ENCODE measurements around the gene PYDC1. TPM values are rescaled to one million over a fixed set of nuclear protein-coding genes. Genes with fewer than 3 reads are reported as not detected.

The PYDC1 gene
- total and polyA plus RNA-seq, 2 of the 13 experiments (the other 11 are each of a cell fraction or from before 2014, with no cell fraction given) = not detected

- TF ChIP-seq ARID5B (CRISPR knock-in tag; IDR thresholded peaks at IDR 0.05) (no peak), MTA3 (CRISPR knock-in tag; IDR thresholded peaks at IDR 0.05) (no peak), FOSL2 (CRISPR knock-in tag; IDR thresholded peaks at IDR 0.05) (peak; percentile 58), KMT2A (CRISPR knock-in tag; IDR thresholded peaks at IDR 0.05) (no peak; the same call in none of the 2 replicates), GPN1 (CRISPR knock-in tag; IDR thresholded peaks at IDR 0.05; ENCODE audit: borderline replicate concordance) (peak; percentile 95), ELF1 (CRISPR knock-in tag; IDR thresholded peaks at IDR 0.05) (peak; percentile 77), ZNF746 (CRISPR knock-in tag; IDR thresholded peaks at IDR 0.05) (peak; percentile 86), KDM2A (CRISPR knock-in tag; IDR thresholded peaks at IDR 0.05; ENCODE audit: borderline replicate concordance, low read depth) (peak; percentile 69; the same call in 1 of the 2 replicates), ZNF407 (CRISPR knock-in tag; IDR thresholded peaks at IDR 0.05; ENCODE audit: not compliant biosample characterization) (peak; percentile 87), CBX5 (CRISPR knock-in tag; IDR thresholded peaks at IDR 0.05; ENCODE audit: borderline replicate concordance) (peak; percentile 95), CBFB (CRISPR knock-in tag; IDR thresholded peaks at IDR 0.05) (peak; percentile 88; the same call in 1 of the 2 replicates), ZNF441 (CRISPR knock-in tag; IDR thresholded peaks at IDR 0.05; ENCODE audit: borderline replicate concordance) (peak; percentile 75; the same call in 1 of the 2 replicates), GABPB1 (CRISPR knock-in tag; IDR thresholded peaks at IDR 0.05) (peak; percentile 66), PBX3 (CRISPR knock-in tag; IDR thresholded peaks at IDR 0.05; ENCODE audit: borderline replicate concordance) (peak; percentile 68; the same call in 1 of the 2 replicates)
These were observed 37.0 kb downstream of the PYDC1 start, which contains the start of gene FUS (continued) for GRCh38 chr16:31179747-31180459.

Data from HepG2 (cell line).